ENCODE results near the gene PYGO1.
A peak's percentile ranks its signal among the peaks of the same experiment; 100 is the strongest.

The PYGO1 gene

DNA sequence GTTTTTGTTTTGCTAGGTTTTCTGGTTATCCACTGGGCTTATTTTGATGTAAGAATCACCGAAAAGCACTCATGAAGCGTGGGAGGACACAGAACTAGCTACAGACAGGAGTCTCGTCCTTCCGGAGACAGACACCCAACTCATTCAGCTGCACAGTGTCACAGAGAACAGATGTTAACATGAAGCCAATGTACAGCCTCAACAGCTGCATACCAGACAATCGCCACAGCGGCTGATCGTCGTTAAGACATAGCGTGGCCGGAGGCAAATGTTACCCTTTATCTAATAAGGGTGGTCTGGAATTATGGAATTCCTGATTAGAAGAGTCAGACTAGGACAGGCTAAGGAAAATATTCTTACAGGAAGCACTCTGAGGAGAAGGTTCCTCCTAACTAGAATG is 1.1 kb upstream of the PYGO1 start:
- H3K23ac ChIP-seq (ENCODE audit: low read depth, low read length, poor library complexity) = no peak overlapping the region
- H3K4me1 ChIP-seq (ENCODE audit: control insufficient read depth in 2 of 2, insufficient read depth in 1 of 2, low read depth in 1 of 2, low read length in 2 of 2) = peaks cover 2 to 17% of the 10 kb centered on the region in 2 donors
- H4K91ac ChIP-seq (ENCODE audit: low read depth, low read length, poor library complexity) = no peak overlapping the region
- no peak overlapping the region for H2BK12ac ChIP-seq (ENCODE audit: low read length)
- H3K14ac ChIP-seq (ENCODE audit: low read length) = no peak overlapping the region
- H2AK5ac ChIP-seq (ENCODE audit: low read depth, low read length) = no peak overlapping the region
- H3K4ac ChIP-seq (ENCODE audit: low read length) = no peak overlapping the region
- no peaks in the 10 kb centered on the region for H3K79me1 ChIP-seq (ENCODE audit: low read depth, low read length)
- peaks cover 0 to 3% (median 0%) of the 10 kb centered on the region in 3 experiments for H3K27me3 ChIP-seq (ENCODE audit: control insufficient read depth in 3 of 3, insufficient read depth in 3 of 3, low read depth in 1 of 3, low read length in 3 of 3)
- no peak overlapping the region for H2BK120ac ChIP-seq (ENCODE audit: low read depth, low read length)
- H3K18ac ChIP-seq (ENCODE audit: low read length) = no peak overlapping the region
- H3K4me2 ChIP-seq (ENCODE audit: insufficient read depth, low read length, poor library complexity, severe bottlenecking) = no peak overlapping the region
- H2BK15ac ChIP-seq (ENCODE audit: low read length) = no peak overlapping the region
- no peak overlapping the region for H4K8ac ChIP-seq (ENCODE audit: low read depth, low read length)
- WGBS, 2 donors (ENCODE audit: extremely low coverage in 2 of 2, insufficient read length in 2 of 2, insufficient replicate concordance in 1 of 2) = no CpG with 5 or more reads among the region's 10 CpGs
- H3K4me3 ChIP-seq (ENCODE audit: low read length in 2 of 2) = peak overlapping the region in 1 of 2 donors; percentile 65
- no peak overlapping the region for H2AFZ ChIP-seq (ENCODE audit: low read length)
- DNase-seq (ENCODE audit: low spot score) = no peak
- H3K9ac ChIP-seq (ENCODE audit: low read depth, low read length, poor library complexity) = no peak overlapping the region
- H3K27ac ChIP-seq (replicated peaks; ENCODE audit: low read length) = no peak overlapping the region
- peaks cover 2 to 5% of the 10 kb centered on the region in 2 donors for H3K9me3 ChIP-seq (replicated peaks in 1 of 2; ENCODE audit: control insufficient read depth in 2 of 2, insufficient read depth in 1 of 2, low read depth in 1 of 2, low read length in 2 of 2)
- no peak overlapping the region for H2BK5ac ChIP-seq (ENCODE audit: low read length)
- H3K36me3 ChIP-seq (replicated peaks in 1 of 2; ENCODE audit: control insufficient read depth in 2 of 2, insufficient read depth in 2 of 2, low read length in 2 of 2) = peaks cover 0 to 6% of the 10 kb centered on the region in 2 donors

DNA sequence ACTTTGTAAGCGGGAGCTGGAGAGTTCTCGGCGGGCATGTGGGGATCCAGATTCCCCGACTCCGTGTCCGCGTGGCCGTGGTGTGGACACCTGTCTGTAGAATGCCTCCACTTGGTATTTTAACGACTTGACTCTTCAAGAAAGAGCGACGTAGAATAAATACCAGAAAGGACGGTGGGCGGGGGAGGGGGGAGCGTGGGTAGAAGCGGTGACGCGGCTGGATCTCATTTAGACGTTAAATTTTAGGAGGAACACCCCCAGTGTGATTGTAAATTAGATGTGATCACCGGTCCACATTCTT is 620 bp upstream of the PYGO1 start:
- peak overlapping the region; percentile 72 for H3K27ac ChIP-seq (replicated peaks; ENCODE audit: low read length)
- no peak for DNase-seq (ENCODE audit: low spot score)
- H3K4me2 ChIP-seq (ENCODE audit: insufficient read depth, low read length, poor library complexity, severe bottlenecking) = peak overlapping the region; percentile 71
- H2BK12ac ChIP-seq (ENCODE audit: low read length) = no peak overlapping the region
- H2AK5ac ChIP-seq (ENCODE audit: low read depth, low read length) = no peak overlapping the region
- WGBS, 2 donors (ENCODE audit: extremely low coverage in 2 of 2, insufficient read length in 2 of 2, insufficient replicate concordance in 1 of 2) = no CpG with 5 or more reads among the region's 19 CpGs
- peak overlapping the region; percentile 40 for H2BK15ac ChIP-seq (ENCODE audit: low read length)
- peak overlapping the region; percentile 97 for H3K18ac ChIP-seq (ENCODE audit: low read length)
- H3K4me1 ChIP-seq (ENCODE audit: control insufficient read depth in 2 of 2, insufficient read depth in 1 of 2, low read depth in 1 of 2, low read length in 2 of 2) = peaks cover 2 to 17% of the 10 kb centered on the region in 2 donors
- peak overlapping the region; percentile 69 for H2BK120ac ChIP-seq (ENCODE audit: low read depth, low read length)
- H3K27me3 ChIP-seq (ENCODE audit: control insufficient read depth in 3 of 3, insufficient read depth in 3 of 3, low read depth in 1 of 3, low read length in 3 of 3) = peaks cover 0 to 3% (median 0%) of the 10 kb centered on the region in 3 experiments
- no peak overlapping the region for H3K23ac ChIP-seq (ENCODE audit: low read depth, low read length, poor library complexity)
- peaks cover 0 to 11% of the 10 kb centered on the region in 2 donors for H3K36me3 ChIP-seq (replicated peaks in 1 of 2; ENCODE audit: control insufficient read depth in 2 of 2, insufficient read depth in 2 of 2, low read length in 2 of 2)
- H2AFZ ChIP-seq (ENCODE audit: low read length) = peak overlapping the region; percentile 93
- no peak overlapping the region for H4K91ac ChIP-seq (ENCODE audit: low read depth, low read length, poor library complexity)
- H4K8ac ChIP-seq (ENCODE audit: low read depth, low read length) = peak overlapping the region; percentile 19
- H3K9ac ChIP-seq (ENCODE audit: low read depth, low read length, poor library complexity) = peak overlapping the region; percentile 86
- no peaks in the 10 kb centered on the region for H3K79me1 ChIP-seq (ENCODE audit: low read depth, low read length)
- no peak overlapping the region for H2BK5ac ChIP-seq (ENCODE audit: low read length)
- H3K14ac ChIP-seq (ENCODE audit: low read length) = peak overlapping the region; percentile 59
- peak overlapping the region; percentile 65 to 87 for H3K4me3 ChIP-seq (ENCODE audit: low read length in 2 of 2)
- peaks cover 2 to 5% of the 10 kb centered on the region in 2 donors for H3K9me3 ChIP-seq (replicated peaks in 1 of 2; ENCODE audit: control insufficient read depth in 2 of 2, insufficient read depth in 1 of 2, low read depth in 1 of 2, low read length in 2 of 2)
- H3K4ac ChIP-seq (ENCODE audit: low read length) = no peak overlapping the region

DNA sequence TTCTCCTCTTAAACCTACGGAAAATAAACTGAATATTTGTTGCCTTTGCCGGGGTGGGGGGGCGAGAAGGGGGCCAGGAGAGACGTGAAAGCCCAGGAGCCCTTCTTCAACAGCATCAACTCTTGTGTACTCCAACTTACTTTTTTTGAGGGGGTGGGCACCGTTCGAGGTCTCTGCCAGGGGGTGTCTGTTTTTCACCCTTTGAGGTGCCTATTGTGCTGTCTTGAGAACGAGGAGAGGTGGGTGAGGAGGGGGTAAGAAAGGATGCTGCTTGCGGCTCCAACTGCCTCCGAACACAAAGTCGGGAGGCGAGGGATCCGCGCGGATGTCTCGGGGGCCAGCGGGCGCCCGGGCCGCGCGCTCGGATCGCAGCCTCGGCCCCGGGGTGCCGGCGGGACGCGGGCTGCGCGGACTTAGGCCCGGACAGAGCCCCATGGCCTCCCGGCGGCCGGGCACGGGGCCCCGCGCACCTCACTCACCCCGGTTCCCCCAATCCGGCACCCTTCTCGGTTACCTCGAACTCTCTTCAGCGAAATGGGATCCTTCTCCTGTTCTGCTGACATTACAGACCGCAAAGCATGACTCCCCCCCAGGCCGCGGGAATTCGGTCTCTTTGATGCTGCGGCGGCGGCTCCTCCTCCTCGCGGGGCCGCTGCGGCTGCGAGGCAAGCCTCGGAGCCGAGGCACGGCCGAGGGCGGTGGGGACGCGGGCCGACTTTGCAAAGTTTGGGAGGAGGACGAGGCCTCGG is 650 bp downstream of the PYGO1 start:
- peak overlapping the region; percentile 97 for H3K14ac ChIP-seq (ENCODE audit: low read length)
- H3K27me3 ChIP-seq (ENCODE audit: control insufficient read depth in 3 of 3, insufficient read depth in 3 of 3, low read depth in 1 of 3, low read length in 3 of 3) = peaks cover 0 to 3% (median 0%) of the 10 kb centered on the region in 3 experiments
- peak overlapping the region; percentile 91 for H2BK120ac ChIP-seq (ENCODE audit: low read depth, low read length)
- H3K79me1 ChIP-seq (ENCODE audit: low read depth, low read length) = no peaks in the 10 kb centered on the region
- peaks cover 0 to 23% of the 10 kb centered on the region in 2 donors for H3K36me3 ChIP-seq (replicated peaks in 1 of 2; ENCODE audit: control insufficient read depth in 2 of 2, insufficient read depth in 2 of 2, low read length in 2 of 2)
- no peak overlapping the region for H3K27ac ChIP-seq (replicated peaks; ENCODE audit: low read length)
- peak overlapping the region; percentile 9 for H2BK12ac ChIP-seq (ENCODE audit: low read length)
- peak; percentile 59 for DNase-seq (ENCODE audit: low spot score)
- H3K4me3 ChIP-seq (ENCODE audit: low read length in 2 of 2) = peak overlapping the region; percentile 65 to 87
- peak overlapping the region; percentile 71 for H3K4me2 ChIP-seq (ENCODE audit: insufficient read depth, low read length, poor library complexity, severe bottlenecking)
- peaks cover 2 to 17% of the 10 kb centered on the region in 2 donors for H3K4me1 ChIP-seq (ENCODE audit: control insufficient read depth in 2 of 2, insufficient read depth in 1 of 2, low read depth in 1 of 2, low read length in 2 of 2)
- peak overlapping the region; percentile 70 for H2BK5ac ChIP-seq (ENCODE audit: low read length)
- no CpG with 5 or more reads among the region's 65 CpGs for WGBS, 2 donors (ENCODE audit: extremely low coverage in 2 of 2, insufficient read length in 2 of 2, insufficient replicate concordance in 1 of 2)
- H4K8ac ChIP-seq (ENCODE audit: low read depth, low read length) = peak overlapping the region; percentile 29
- peak overlapping the region; percentile 71 for H2BK15ac ChIP-seq (ENCODE audit: low read length)
- peak overlapping the region; percentile 53 for H2AK5ac ChIP-seq (ENCODE audit: low read depth, low read length)
- peak overlapping the region; percentile 52 for H3K23ac ChIP-seq (ENCODE audit: low read depth, low read length, poor library complexity)
- peak overlapping the region; percentile 93 for H2AFZ ChIP-seq (ENCODE audit: low read length)
- peak overlapping the region; percentile 86 for H3K9ac ChIP-seq (ENCODE audit: low read depth, low read length, poor library complexity)
- peak overlapping the region; percentile 97 for H3K18ac ChIP-seq (ENCODE audit: low read length)
- no peak overlapping the region for H3K4ac ChIP-seq (ENCODE audit: low read length)
- H3K9me3 ChIP-seq (replicated peaks in 1 of 2; ENCODE audit: control insufficient read depth in 2 of 2, insufficient read depth in 1 of 2, low read depth in 1 of 2, low read length in 2 of 2) = peaks cover 2 to 5% of the 10 kb centered on the region in 2 donors
- no peak overlapping the region for H4K91ac ChIP-seq (ENCODE audit: low read depth, low read length, poor library complexity)

DNA sequence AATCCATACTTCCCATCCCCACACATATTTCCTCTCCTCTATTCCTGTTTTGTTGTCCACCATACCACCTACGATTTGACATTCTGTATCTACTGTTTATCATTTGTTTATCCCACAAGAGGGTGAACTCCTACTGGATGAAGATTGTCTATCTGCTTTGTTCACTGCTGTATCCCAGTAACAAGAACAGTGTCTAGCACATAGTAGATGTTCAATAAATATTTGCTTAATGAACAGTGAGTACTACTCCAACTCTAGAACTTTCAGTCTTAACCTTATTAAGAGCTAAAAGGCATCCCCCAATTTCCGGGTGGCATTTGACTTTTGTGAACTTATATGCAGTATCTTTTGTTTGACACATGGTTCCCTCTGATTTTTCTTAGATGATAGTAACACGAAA is 1.3 kb downstream of the PYGO1 start:
- Histone ChIP-seq H4K91ac (ENCODE audit: low read depth, low read length, poor library complexity) (no peak overlapping the region), H2AK5ac (ENCODE audit: low read depth, low read length) (no peak overlapping the region), H3K4me1 (ENCODE audit: control insufficient read depth in 2 of 2, insufficient read depth in 1 of 2, low read depth in 1 of 2, low read length in 2 of 2) (peaks cover 2 to 17% of the 10 kb centered on the region in 2 donors), H2BK120ac (ENCODE audit: low read depth, low read length) (no peak overlapping the region), H3K27me3 (ENCODE audit: control insufficient read depth in 3 of 3, insufficient read depth in 3 of 3, low read depth in 1 of 3, low read length in 3 of 3) (peaks cover 0 to 3% (median 0%) of the 10 kb centered on the region in 3 experiments), H2BK15ac (ENCODE audit: low read length) (no peak overlapping the region), H3K4ac (ENCODE audit: low read length) (no peak overlapping the region), H2BK12ac (ENCODE audit: low read length) (no peak overlapping the region), H3K14ac (ENCODE audit: low read length) (no peak overlapping the region), H4K8ac (ENCODE audit: low read depth, low read length) (no peak overlapping the region), H3K27ac (replicated peaks; ENCODE audit: low read length) (no peak overlapping the region), H3K23ac (ENCODE audit: low read depth, low read length, poor library complexity) (no peak overlapping the region), H3K4me3 (ENCODE audit: low read length in 2 of 2) (peak overlapping the region in 1 of 2 donors; percentile 65), H3K79me1 (ENCODE audit: low read depth, low read length) (no peaks in the 10 kb centered on the region), H2BK5ac (ENCODE audit: low read length) (no peak overlapping the region), H2AFZ (ENCODE audit: low read length) (peak overlapping the region; percentile 93), H3K18ac (ENCODE audit: low read length) (no peak overlapping the region), H3K4me2 (ENCODE audit: insufficient read depth, low read length, poor library complexity, severe bottlenecking) (no peak overlapping the region), H3K9ac (ENCODE audit: low read depth, low read length, poor library complexity) (no peak overlapping the region), H3K9me3 (replicated peaks in 1 of 2; ENCODE audit: control insufficient read depth in 2 of 2, insufficient read depth in 1 of 2, low read depth in 1 of 2, low read length in 2 of 2) (peaks cover 2 to 5% of the 10 kb centered on the region in 2 donors), H3K36me3 (replicated peaks in 1 of 2; ENCODE audit: control insufficient read depth in 2 of 2, insufficient read depth in 2 of 2, low read length in 2 of 2) (peaks cover 0 to 26% of the 10 kb centered on the region in 2 donors)
- WGBS, 2 donors (ENCODE audit: extremely low coverage in 2 of 2, insufficient read length in 2 of 2, insufficient replicate concordance in 1 of 2) = 100% methylated on average over 1 of the region's 3 CpGs; no CpG with 5 or more reads in 1 of the 2 donors
- DNase-seq (ENCODE audit: low spot score) = no peak

Measured in neuronal stem cell (in vitro differentiated cells).